Transverse colon (tissue), 4 donors: ENCODE measurements around the gene UNK. TPM values are rescaled to one million over a fixed set of nuclear protein-coding genes. Genes with fewer than 3 reads are reported as not detected.

Experiments
- DNase-seq: peaks from one replicate; pipeline ENCODE4 v3.0.0-alpha.2; 2019
- H3K27ac ChIP-seq, 4 donors: fragments of 200-600 bp; sonication (generic); 2 replicates each; pipeline ENCODE4 v1.5.1; 2016 to 2018; ENCODE audit warnings: inconsistent platforms in 4 of 4
- H3K27me3 ChIP-seq: fragments of 200-600 bp; sonication (generic); 2 replicates; pipeline ENCODE4 v1.5.1; 2017; ENCODE audit warnings: inconsistent platforms
- H3K36me3 ChIP-seq, 4 donors: fragments of 200-600 bp; sonication (generic); 2 replicates each; pipeline ENCODE4 v1.5.1; 2017 to 2019; ENCODE audit warnings: inconsistent platforms in 4 of 4
- H3K4me1 ChIP-seq, 4 donors: fragments of 200-600 bp; sonication (generic); 2 replicates each; pipeline ENCODE4 v1.5.1; 2017 to 2020; ENCODE audit warnings: inconsistent platforms in 4 of 4
- H3K4me3 ChIP-seq, 4 donors: fragments of 200-600 bp; sonication (generic); 1 replicate in 1 of 4; 2 replicates in 3 of 4; pipeline versions ENCODE4 v1.5.1 to v1.6.1; 2017 to 2019; ENCODE audit warnings: inconsistent platforms in 4 of 4
- H3K9me3 ChIP-seq, 2 donors: fragments of 200-600 bp; sonication (generic); 2 replicates each; pipeline ENCODE4 v1.5.1; 2017 to 2019; ENCODE audit warnings: inconsistent platforms in 2 of 2
- EP300 ChIP-seq: sonication (generic); formaldehyde crosslinking; IDR thresholded peaks from one replicate; pipeline ENCODE4 v1.6.1; 2017; ENCODE audit warnings: antibody characterized with exemption, low read depth
- POLR2A ChIP-seq: fragments of 450-650 bp; IDR thresholded peaks from one replicate; pipeline ENCODE4 v1.6.1; 2016; ENCODE audit warnings: antibody characterized with exemption, mild to moderate bottlenecking, moderate library complexity
- POLR2AphosphoS5 ChIP-seq, 3 donors: sonication (generic); formaldehyde crosslinking; IDR thresholded peaks; one replicate each; pipeline ENCODE4 v1.6.1; 2016; ENCODE audit warnings: antibody characterized with exemption in 3 of 3
- WGBS, 2 donors: methylation state at CpG; one replicate each; pipeline ENCODE4 v1.1.5; 2018; ENCODE audit warnings: low coverage in 1 of 2; 5-methylcytosine and 5-hydroxymethylcytosine counted together
- in situ Hi-C, 4 donors: fragments of 200-750 bp; cut with MboI; loops; one replicate each; pipeline versions ENCODE4 v1.15.0 to v1.15.1; 2017; ENCODE audit warnings: low sequenced_read_pairs in 3 of 4, low pct_ligation_motif_present in 1 of 4, low pct_unique_long_range_greater_than_20kb in 1 of 4
- intact Hi-C: fragments of 100-400 bp; cut with DNase I; formaldehyde crosslinking; loops from one replicate; pipeline ENCODE4 v1.15.1; 2023; ENCODE audit warnings: low total_unique reads
- total RNA-seq, 4 donors: library from RNA; depleted of rRNA; stranded (reverse); fragments of >200 nt; gene quantifications; one replicate each; pipeline ENCODE4 v1.1.0, GENCODE V29; 2016
- TF ChIP-seq, protein P1 (sequence below), 5 experiments: fragments of 200-600 bp in 3 of 5; fragments of 450-650 bp in 2 of 5; sonication (generic) in 3 of 5; IDR thresholded peaks; 1 replicate in 2 of 5; 2 replicates in 3 of 5; pipeline ENCODE4 v1.5.1; 2016 to 2017; ENCODE audit warnings: antibody characterized with exemption in 5 of 5, inconsistent platforms in 3 of 5, mild to moderate bottlenecking in 2 of 5, moderate library complexity in 1 of 5

UNK gene
- total RNA-seq, 4 donors from 2014 or later, result 24.0 to 99.1 (median 63.1) TPM

DNA sequence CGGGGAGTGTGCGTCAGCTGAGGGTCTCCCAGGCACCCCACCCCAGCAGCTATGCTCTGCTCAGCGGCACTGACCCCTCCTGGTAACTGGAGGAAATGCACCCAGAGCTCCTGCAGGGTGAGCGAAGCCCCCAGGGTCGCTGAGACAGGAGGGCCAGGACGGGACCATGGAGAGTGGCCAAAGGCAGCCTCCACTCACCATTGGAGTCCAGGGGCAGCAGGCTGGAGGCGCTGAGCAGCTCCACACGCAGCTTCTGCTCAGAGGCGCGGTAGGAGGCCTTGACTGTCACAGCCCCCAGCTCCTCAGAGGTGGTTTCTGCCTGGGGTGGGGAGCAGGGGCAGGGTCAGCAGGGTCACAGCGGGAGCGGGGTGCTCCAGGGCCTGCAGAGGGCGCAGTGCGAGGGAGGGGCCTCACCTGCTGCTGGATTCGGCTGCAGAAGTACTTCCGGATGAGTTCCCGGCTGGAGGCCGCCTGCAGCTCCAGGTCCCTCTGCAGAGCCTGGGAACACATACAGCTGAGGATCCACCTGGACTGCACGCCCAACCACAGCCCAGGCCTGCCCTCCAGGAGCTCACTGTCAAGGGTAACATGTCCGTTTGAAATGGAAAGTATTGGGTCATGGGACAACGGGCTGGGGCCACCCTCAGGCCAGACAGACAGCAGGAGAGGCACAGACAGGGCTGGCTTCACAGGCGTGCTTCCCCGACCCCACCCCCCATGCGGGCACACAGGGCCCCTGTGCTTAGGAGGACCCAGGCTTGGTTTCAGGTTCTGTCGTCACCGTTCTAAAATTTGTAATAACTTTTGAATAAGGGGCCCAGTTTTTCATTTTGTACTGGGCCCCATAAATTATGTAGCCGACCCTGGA lies 45.8 kb downstream of the UNK start:
- 49% methylated on average over 26 of the region's 27 CpGs; no CpG with 5 or more reads in 1 of the 2 donors for WGBS, 2 donors
- intact Hi-C loops (no loop called here), in situ Hi-C loops (no loop called here)
- H3K27me3 ChIP-seq, result no peaks in the 10 kb centered on the region
- peak; percentile 72 for DNase-seq
- H3K36me3 ChIP-seq, result no peaks in the 10 kb centered on the region
- peak overlapping the region in 3 of 4 donors; percentile 24 to 56 (median 49) for H3K27ac ChIP-seq
- no peaks in the 10 kb centered on the region for H3K9me3 ChIP-seq
- peaks cover 12 to 26% (median 15%) of the 10 kb centered on the region in 4 donors for H3K4me1 ChIP-seq
- TF ChIP-seq POLR2A (peak; percentile 26), EP300 (no peak), POLR2AphosphoS5 (IDR thresholded peaks at IDR 0.05) (peak in 1 of 3 donors; percentile 46)
- TF ChIP-seq, protein P1, sequence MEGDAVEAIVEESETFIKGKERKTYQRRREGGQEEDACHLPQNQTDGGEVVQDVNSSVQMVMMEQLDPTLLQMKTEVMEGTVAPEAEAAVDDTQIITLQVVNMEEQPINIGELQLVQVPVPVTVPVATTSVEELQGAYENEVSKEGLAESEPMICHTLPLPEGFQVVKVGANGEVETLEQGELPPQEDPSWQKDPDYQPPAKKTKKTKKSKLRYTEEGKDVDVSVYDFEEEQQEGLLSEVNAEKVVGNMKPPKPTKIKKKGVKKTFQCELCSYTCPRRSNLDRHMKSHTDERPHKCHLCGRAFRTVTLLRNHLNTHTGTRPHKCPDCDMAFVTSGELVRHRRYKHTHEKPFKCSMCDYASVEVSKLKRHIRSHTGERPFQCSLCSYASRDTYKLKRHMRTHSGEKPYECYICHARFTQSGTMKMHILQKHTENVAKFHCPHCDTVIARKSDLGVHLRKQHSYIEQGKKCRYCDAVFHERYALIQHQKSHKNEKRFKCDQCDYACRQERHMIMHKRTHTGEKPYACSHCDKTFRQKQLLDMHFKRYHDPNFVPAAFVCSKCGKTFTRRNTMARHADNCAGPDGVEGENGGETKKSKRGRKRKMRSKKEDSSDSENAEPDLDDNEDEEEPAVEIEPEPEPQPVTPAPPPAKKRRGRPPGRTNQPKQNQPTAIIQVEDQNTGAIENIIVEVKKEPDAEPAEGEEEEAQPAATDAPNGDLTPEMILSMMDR (IDR thresholded peaks at IDR 0.05), result peak; percentile 41 to 75 (median 53)
- peak overlapping the region in 2 of 4 donors; percentile 5 to 19 for H3K4me3 ChIP-seq

DNA sequence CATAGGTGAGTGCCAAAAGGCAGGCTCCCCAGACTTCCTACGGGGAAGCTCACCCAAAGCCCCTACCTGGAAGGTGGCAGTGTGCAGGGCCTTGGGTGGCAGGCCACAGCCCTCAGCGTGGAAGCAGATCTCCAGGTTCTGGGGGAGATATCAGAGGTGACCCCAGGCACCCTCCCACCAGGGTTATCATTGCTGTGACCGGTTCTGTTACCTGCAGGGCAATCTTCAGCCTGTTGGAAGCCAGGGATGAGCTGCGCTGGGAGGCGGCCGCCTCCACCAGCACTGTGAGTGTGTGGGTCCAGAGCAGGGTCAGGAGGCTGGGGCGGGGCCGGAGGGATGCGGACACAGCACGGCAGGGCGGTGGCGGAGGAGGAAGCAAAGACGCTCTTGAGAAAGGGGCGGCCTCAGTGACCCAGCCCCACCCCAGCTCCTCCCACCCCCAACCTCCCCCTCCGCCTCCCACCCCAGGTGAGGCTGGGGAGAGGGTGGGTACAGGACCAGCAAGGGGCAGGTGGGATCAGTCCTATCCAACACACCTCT lies 46.5 kb downstream of the UNK start:
- Histone ChIP-seq H3K9me3 (no peaks in the 10 kb centered on the region), H3K4me1 (peaks cover 12 to 26% (median 15%) of the 10 kb centered on the region in 4 donors), H3K36me3 (no peaks in the 10 kb centered on the region), H3K27me3 (no peaks in the 10 kb centered on the region), H3K27ac (peak overlapping the region; percentile 17 to 56 (median 36)), H3K4me3 (peak overlapping the region in 2 of 4 donors; percentile 5 to 19)
- 65% methylated on average over 13 of the region's 15 CpGs; no CpG with 5 or more reads in 1 of the 2 donors for WGBS, 2 donors
- TF ChIP-seq EP300 (no peak), POLR2A (no peak), POLR2AphosphoS5 (IDR thresholded peaks at IDR 0.05) (no peak)
- TF ChIP-seq, protein P1 (IDR thresholded peaks at IDR 0.05), result no peak
- peak; percentile 56 for DNase-seq
- intact Hi-C loops (no loop called here), in situ Hi-C loops (no loop called here)

DNA sequence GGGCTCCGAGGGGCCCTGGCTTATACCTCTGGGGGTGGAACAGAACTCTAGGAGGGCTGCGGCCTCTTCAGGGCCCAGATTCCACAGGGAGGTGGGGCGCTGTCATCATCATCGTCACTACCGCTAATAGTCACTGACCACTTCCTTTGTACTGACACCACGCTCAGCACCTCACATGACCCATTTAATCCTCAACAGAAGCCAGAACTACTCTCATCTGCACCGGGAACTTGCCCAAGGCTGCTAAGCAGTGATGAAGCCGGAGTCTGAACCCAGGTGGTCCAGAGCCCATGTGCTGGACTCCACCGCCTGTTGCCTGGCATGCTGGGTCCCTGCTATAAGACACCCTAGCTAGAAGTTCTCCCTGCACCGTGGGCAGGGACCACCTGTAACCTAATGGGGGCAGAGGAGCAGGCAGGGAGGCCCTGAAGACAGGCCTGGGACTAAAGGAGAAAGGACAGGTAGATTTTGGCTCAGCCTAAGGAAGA lies 47.6 kb downstream of the UNK start:
- in situ Hi-C loops, result no loop called here
- intact Hi-C loops, result no loop called here
- no peak for TF ChIP-seq POLR2A
- TF ChIP-seq POLR2AphosphoS5 (IDR thresholded peaks at IDR 0.05), result peak in 1 of 3 donors; percentile 26
- WGBS, 2 donors, result 78 to 82% methylated on average over 6 to 10 of the region's 10 CpGs
- Histone ChIP-seq H3K4me3 (no peak overlapping the region), H3K27ac (peak overlapping the region; percentile 7 to 76 (median 70)), H3K9me3 (no peaks in the 10 kb centered on the region), H3K36me3 (no peaks in the 10 kb centered on the region), H3K27me3 (no peaks in the 10 kb centered on the region), H3K4me1 (peaks cover 9 to 22% (median 12%) of the 10 kb centered on the region in 4 donors)
- DNase-seq, result peak; percentile 57

DNA sequence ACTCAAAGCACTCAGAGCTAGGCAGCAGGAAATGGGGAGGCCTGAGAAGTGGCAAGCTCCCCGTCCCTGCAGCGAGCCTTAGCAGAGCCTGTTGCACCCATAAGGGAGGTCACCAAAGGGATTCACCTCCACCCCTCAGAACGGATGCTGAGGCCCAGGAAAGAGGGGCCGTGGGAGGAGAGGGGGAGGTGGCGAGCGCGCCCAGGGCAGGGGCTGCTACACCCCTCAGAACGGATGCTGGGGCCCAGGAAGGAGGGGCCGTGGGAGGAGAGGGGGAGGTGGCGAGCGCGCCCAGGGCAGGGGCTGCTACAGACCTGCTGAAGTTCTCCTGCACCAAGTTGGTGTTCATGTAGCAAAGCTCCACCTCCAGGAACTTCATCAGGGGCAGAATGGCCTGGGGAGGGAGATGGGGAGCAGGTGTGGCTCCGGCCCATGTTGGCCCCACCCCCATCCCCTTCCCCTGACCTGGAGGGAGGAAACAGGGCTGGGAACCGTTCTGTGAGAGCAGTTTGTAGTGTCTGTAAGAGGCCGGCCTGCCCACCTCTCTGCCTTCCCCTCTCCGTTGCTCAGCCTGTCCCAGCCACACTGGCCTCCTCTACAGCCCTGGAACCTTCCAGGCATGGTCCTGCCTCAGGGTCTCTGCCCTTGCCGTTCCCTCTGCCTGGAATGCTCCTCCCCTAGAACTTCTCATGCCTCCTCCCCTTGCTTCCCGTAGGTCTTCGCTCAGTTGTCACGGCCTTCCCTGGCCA lies 48.2 kb downstream of the UNK start:
- Histone ChIP-seq H3K4me3 (no peak overlapping the region), H3K27me3 (no peaks in the 10 kb centered on the region), H3K27ac (peak overlapping the region; percentile 7 to 76 (median 70)), H3K4me1 (peaks cover 2 to 16% (median 7%) of the 10 kb centered on the region in 4 donors), H3K36me3 (no peaks in the 10 kb centered on the region), H3K9me3 (no peaks in the 10 kb centered on the region)
- TF ChIP-seq POLR2A, result no peak
- TF ChIP-seq POLR2AphosphoS5 (IDR thresholded peaks at IDR 0.05), result no peak
- TF ChIP-seq EP300, result no peak
- TF ChIP-seq, protein P1 (IDR thresholded peaks at IDR 0.05), result no peak
- DNase-seq, result no peak
- intact Hi-C loops, result no loop called here
- in situ Hi-C loops, result no loop called here
- WGBS, 2 donors, result 61 to 76% methylated on average over 3 to 18 of the region's 20 CpGs
